Stimulated activated CD4-positive, alpha-beta T cell treated with anti-CD3 and anti-CD28 coated beads, Interleukin-1b, Interleukin-23, amount 100 ng/mL, for 24 hours (primary cell): ENCODE measurements around the gene CLEC6A.
"Not testable (repeated sequence)": the region's sequence is repeated elsewhere in the genome, so short reads cannot be mapped to it uniquely, and the experiment has no call there.

Experiments used
- DNase-seq, 4 experiments: peaks; one replicate each; pipeline ENCODE4 v3.0.0-alpha.2; 2020; ENCODE audit warnings: low read depth in 4 of 4, low spot score in 1 of 4

CLEC6A gene

DNA sequence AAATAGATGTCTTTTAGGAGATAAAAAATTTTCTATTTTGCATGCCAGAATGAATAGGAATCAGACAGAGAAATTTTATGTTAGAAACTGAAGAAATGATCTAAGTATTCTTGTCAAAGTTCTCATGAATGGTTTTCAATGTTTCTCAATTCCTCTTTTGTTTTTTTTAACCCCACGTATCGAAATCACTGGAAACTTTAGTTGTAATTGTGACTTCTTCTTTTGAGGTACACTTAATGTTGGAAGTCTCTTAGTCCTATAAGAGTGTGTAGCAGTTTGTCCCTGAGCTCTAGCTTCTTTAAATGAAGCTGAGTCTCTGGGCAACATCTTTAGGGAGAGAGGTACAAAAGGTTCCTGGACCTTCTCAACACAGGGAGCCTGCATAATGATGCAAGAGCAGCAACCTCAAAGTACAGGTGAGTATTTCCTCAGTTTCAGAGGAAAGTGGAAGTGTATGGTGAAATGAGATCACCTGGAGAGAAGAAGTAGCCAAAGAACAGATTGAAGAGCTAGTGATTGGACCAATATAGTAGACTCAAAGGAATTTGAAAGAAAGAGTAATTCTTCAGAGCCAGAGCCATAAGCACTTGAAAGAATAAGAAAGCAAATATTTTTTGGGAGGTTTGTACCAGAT lies at the start of gene CLEC6A:
Gene CLEC6A (plus strand): TSS at position 236 of the 634 bp plus-strand sequence. CDS start 150 bp downstream, at position 386.
- DNase-seq = no peak

DNA sequence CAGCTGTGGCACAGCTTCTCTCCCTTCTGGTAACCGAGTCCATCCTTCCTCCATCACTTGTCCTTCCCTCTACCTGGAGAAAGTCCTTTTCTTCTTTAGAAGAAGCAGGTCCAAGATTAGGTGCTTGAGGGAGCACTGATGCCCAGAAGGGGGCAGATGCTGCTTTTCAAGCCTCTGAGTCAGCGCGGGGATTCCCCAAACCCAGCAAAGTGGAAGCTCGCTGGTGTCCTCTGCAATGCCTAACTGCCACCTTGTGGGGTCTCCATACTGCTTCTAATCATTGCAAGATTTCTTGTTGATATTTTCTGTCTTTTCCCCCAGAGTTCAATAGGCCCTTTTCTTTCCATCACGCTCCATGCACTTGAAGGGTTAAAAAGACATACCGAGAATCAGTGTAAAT lies 36.2 kb upstream of the CLEC6A start:
- DNase-seq = not testable (repeated sequence)

DNA sequence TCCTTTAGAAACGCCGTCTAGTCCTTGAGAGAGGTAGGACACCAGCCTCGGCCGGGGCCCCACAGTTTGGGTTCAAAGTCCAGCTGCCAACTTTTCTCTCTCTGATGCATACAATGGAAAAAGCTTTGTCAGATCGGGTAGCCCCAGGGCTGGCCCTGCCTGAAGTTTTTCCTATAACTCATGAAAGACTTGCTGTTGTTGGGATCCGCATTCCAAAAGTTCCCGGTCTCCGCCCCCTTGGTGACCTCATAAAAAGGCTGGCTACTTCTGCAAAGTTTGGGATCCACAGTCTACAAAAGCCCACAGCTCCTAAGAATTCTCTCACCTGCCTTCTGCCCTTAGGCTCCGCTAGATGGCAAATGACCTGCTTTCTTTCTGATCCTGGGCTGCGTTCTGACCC lies 35.3 kb upstream of the CLEC6A start:
- DNase-seq = no peak

DNA sequence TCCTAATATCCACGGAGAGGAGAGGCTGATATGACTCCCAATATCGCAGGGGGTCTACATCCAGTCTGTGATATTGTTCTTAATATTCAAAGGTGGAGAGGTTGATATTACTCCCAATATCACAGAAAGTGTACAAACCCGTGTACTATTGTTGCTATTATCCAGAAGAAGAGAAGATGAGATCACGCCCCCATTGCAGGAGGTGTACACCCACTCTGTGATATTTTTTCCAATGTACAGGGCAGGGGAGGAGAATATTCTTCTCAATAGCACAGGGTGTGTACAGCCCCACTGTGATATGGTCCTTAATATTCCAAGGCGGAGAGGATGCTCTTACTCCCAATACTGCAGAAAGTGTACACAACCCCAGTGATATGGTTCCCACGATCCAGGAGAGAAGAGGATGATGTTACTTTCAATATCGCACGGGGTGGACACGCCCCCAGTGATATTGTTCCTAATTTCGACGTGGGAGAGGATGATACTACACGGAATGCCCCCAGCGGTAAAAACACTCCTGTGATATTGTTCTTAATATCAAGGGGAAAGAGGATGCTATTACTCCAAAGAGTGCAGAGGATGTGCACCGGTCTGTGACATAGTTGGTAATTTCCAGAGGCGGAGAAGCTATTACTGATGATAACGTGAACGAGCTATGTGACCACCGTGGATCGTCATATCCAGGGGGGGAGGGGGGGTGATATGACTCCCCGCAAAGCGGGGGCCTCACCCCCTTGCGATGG lies 11.1 kb upstream of the CLEC6A start:
- DNase-seq = not testable (repeated sequence)

DNA sequence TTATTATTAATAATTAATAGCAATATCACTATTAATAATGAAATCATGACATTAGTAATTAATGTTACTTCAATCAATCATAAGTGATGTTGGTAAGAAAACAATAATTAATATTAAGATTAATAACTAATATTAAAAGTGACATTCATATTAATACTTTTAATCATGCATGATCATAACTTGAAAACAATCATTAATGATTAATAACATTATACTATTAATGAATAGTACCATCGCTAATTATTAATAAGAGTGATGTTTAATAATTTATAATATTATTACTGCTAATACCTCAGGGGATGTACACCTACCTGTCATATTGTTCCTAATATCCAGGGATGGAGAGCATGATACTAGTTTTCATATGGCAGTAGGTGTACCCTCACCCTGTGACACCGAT lies 10.0 kb upstream of the CLEC6A start:
- no peak for DNase-seq

DNA sequence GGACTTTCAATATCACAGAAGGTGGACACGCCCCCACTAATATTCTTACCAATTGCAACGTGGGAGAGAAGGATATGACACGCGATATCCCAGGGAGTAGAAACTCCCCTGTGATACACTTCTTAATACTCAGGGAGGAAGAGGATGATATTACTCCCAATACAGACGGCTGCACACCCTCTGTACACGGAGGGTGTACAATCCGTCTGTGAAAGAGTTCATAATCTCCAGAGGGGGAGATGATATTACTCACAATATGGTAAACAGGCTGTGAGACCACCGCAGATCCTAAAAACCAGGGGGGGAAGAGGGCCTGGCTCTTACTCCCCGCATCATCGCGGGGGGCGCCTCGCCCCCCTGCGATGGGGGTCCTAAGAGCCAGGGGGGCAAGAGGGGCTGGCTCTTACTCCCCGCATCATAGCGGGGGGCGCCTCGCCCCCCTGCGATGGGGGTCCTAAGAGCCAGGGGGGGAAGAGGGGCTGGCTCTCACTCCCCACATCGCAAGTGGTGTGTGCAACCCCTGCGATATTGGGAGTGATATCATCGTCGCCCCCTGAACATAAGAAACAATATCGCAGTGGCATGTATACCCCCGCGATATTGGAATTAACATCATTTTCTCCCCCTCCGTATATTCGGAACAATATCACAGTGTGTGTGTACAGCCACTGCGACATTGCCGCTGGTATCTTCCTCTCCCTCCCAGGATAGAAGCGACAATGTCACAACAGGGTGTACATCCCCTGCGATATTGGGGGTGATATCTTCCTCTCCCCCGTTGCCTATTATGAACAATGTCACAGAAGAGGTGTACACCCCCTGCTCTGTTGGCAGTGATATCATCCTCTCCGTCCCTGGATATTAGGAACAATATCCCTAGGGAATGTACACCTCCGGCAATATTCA lies 8.9 kb upstream of the CLEC6A start:
- no peak for DNase-seq

DNA sequence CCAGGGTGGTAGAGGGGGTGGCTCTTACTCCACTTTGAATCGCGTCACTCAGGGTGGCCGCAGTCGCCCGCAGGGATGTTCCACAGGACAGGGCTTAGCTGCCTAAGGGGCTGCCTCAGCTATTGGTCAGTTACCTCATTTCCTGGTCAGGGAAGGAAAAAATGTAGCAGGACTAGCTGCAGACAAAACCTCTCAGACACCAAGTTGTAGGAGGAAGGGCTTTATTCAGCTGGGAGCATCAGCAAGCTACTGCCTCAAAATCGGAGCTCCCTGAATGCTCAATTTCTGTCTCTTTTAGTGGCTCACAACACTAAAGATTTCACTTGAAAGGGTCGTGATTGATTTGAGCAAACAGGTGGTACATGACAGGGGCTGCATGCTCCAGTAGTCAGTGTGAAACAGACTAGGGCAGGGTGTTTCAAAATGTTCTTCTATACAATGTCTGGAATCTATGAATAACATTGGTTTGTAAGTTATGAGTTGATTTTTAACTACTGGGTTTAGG lies 6.4 kb upstream of the CLEC6A start:
- DNase-seq = no peak

DNA sequence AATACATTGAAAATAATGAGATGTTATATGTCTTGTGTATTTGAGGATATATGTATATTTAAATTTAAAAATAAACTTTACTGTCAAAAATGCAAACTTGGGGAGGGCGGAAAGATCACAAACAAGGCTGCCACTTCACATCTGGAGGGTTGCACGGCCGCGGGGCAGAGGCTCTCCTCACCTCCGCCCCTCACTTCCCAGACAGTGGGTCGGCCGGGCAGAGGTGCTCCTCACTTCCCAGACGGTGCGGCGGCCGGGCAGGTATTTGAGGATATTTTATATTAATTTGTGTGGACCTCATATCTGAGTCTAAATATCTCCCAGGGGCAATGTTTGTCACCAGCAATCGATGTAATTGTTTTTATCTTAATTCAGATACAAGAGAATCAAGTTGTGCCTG lies 3.7 kb upstream of the CLEC6A start:
- DNase-seq = no peak

DNA sequence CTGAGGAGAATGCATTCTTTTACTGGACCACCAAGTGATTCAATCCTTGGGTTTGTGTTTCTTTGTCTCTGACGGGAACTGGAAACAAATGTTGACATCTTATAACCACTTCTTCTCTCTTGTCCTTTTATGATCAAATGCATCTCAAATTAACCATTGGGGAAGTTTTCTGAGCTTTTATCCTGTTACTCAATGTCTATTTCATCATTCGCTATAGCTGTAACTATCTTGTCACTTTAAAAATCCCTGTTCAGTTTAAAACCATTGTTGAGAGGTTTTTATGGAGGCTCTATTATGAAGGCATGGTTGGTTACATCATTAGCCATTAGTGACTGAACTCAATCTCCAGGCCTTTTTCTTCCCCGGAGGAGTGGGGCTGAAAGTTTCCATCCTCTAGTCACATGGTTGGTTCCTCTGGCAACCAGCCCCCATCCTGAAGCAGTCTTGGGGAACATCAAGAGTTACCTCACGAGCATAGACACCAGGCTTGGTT lies 2.7 kb upstream of the CLEC6A start:
- no peak for DNase-seq

DNA sequence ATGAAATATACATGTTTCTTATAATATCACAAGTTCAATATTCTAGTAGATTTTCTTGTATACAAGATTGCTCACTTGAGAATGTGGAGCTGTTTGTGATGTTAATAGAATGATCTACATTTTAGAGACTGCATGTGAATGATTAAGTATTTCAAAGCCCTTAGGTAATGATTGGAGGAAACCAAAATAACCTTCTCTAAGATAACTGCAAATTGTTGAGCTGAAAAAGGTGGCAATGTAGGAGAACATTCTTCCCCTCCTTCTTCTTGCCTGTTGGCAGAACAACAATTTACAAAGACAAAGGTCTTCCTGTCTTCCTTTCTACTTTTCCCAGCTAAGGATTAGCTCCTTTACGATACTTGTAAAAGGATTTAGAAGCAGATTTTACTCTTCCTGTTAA lies 2.0 kb upstream of the CLEC6A start:
- no peak for DNase-seq

DNA sequence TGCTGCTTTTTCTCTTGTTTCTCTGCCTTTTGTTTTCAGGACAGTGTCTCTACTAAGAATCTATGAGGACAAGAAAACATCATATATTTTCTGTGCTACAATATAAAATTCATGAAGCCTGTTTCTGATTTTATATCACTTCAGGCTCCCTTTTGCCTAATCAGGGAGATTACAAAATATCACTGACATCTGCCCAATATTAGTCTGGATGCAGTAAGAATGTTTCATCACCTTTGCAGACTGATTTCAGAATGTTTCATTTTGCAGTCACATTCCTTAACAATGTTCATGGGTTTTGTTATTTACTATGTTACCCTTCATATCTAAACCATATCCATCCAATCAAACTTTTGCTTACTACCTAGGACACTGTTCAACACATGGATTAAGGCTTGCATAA lies 491 bp upstream of the CLEC6A start:
- DNase-seq = no peak

DNA sequence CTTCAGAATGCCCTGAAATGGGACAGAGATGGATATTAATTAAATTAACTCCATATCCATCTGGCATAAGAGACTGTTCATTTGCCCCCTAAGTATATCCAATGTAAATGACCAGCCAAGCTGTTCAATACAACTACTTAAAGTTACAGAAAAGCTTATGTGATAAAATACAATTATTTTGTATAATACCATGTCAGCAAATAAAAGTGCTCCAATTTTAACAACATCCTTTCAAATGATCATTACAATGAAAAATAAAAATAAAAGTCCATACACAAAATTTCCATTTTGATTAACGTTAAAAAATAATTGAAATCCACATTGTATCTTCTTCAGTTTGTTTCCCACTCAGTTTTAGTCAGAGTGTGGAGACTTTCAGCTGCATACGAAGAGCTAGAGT lies 5.7 kb downstream of the CLEC6A start:
- no peak for DNase-seq

DNA sequence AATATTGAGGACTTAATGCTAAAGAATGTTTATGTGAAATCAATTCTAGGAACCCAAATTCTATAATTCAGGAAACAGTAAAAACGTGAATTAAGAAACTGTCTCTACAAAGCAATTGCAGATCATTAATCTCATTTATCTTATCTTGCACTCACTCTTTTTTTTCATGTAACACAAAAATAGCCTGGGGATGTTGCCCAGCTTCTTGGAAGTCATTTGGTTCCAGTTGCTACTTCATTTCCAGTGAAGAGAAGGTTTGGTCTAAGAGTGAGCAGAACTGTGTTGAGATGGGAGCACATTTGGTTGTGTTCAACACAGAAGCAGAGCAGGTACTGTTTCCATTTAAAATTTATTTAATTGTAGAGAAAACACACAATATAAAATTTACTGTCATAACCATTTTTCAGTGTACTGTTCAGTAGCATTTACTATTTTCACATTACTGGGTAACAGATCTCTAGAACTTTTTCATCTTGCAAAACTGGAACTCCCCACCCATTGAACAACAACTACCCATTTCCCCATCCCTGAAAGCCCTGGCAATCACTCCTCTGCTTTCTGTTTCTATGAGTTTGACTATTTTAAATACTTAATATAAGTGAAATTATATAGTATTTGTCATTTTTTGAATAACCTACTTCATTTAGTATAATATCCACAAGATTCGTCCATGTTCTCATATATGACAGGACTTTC lies 9.7 kb downstream of the CLEC6A start:
- no peak for DNase-seq

DNA sequence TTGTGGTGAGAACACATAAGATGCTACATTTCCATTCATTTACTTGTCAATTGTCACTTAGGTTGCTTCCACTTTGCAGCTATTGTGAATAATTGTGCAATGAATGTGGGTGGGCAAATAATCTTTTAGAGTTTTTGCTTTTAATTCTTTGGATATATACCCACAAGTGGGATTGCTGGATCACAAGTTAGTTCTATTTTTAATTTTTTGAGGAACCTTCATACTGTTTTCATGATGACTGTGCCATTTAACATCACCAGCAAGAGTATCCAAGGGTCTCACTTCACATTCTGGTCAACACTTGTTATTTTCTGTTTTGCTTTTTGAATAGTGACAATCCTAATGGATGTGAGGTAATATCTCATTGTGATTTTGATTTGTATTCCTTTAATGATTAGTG lies 10.5 kb downstream of the CLEC6A start:
- no peak for DNase-seq

DNA sequence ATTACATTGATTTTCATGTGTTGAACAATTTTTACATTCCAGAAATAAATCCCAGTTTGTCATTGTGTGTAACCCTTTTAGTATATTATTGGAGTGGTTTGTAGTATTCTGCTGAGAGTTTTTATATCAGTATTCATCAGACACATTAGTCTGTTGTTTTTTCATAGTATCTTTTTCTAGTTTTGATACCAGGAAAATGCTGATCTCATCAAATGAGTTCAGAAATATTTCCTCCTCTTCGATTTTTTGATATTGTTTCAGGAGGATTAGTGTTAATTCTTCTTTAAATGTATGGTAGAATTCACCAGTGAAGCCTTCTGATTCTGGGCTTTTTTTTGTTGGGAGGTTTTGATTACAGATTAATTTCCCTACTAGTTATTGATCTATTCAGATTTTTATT lies 15.3 kb downstream of the CLEC6A start:
- DNase-seq = no peak

DNA sequence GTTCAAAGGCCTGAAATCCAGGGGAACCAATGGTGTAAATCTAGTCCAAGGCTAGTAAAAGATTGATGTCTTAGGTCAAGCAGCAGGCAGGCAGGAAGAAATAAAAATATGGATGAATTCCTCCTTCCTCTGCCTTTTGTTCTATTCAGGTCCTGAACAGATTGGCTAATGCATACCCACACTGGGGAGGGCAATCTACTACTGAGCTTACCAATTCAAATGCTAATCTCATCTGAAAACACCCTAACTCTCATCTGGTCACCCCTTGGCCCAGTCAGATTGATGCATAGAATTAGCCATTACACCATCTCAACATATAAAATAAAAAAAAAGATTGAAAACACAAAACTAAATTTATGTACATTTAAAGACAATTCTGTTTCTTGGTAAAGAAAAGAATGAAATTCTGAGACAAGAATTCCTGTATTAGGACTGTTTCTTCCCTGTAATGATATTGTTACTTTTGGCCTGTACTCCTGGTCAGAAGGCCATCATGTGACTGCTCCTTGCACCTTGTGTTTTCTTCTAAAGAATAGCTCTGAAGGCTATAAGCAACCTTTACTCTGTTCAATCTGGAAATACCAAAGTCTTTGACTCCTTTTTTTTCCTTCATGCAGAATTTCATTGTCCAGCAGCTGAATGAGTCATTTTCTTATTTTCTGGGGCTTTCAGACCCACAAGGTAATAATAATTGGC lies 19.9 kb downstream of the CLEC6A start:
- no peak for DNase-seq

DNA sequence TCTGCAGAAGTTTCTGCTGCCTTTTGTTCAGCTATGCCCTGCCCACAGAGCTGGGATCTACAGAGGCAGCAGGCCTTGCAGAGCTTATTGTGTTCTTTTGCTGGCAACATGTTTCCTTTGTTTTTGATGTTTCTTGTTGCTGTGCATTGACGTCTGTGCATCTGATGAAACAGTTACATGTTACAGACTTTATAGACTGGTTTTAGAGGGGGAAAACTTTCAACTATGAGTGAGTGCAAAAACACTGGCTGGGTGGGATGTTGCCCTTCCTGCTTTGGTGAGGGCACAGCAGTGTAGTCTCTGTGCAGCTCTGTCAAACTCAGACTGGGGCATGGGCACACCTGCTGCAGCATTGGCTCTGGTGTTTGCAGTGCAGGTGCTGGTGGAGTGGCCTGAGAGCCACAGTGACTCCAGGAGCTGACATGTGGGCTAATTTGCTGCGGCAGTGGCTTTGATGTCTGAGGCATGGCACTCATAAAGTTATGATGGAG lies 26.9 kb downstream of the CLEC6A start:
- no peak for DNase-seq

DNA sequence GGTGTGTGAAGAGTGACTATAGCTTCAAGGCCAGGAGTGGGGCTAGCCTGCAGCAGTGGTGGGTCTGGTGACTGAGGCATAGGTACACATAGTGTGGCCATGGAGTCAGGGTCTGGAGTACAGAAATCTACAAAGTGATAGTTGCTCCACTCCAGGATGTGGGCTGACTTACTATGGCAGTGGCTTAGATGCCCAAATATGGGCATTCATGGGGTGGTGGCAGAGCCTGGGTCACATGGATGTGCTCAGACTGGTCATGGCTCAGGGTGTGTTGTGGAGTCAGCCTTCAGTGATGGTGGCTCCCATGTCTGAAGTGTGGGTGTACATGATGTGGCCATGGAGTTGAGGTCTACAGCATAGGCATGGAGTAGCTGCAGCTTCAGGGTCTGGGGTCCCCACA lies 27.3 kb downstream of the CLEC6A start:
- no peak for DNase-seq

DNA sequence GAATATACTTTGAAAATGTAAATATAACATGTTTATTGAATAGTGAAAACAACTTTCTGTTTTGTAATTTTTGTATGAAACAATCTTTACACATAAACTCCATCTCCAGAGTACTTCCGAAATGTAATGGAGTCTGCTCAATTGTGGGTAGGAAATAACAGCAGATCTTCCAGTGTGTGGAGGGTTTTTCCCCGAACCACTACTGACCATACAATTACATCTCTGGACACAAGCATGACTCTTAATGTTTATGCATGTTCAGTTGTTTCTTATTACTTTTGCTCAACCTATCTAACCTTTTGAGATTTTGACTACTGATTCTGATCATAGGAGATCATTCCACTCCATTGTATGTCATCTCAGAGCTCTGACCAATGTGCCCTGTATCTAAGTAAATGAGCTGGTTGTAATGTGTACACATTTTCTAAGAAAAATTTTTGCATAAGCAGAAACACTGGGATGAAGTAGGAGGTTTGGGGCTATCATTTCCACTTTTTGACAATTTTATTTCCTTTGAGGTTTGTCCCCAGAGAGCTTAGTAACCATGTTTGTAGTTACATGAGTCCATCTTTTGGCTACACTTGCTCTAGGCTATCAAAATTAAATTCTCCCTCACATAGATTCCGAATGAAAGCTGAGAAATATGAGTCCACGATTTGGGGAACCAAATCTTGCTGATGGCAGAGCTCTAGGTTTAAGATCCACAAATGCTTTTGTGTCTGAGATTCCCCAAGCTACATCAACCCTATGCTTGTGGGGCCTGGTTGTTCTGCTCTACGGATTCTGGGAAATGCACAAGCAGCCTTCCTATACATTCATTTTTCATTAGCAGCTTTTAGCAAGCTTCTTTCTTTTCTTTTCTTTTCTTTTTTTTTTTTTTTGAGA lies 36.1 kb downstream of the CLEC6A start:
- no peak for DNase-seq
